WERI-Rb-1 (cell line): ENCODE data around the gene DNAJC18.

Source experiments
- DNase-seq: peaks from one replicate; pipeline ENCODE4 v3.0.0-alpha.2; 2020
- H3K27ac ChIP-seq: fragments of 250-450 bp; sonication (Bioruptor Pico); 2 replicates; pipeline ENCODE4 v1.5.1; 2020; ENCODE audit warnings: mild to moderate bottlenecking, moderate library complexity
- H3K27me3 ChIP-seq: fragments of 250-450 bp; sonication (Bioruptor Pico); 2 replicates; pipeline ENCODE4 v1.5.1; 2021; ENCODE audit warnings: mild to moderate bottlenecking, low read depth, moderate library complexity; ENCODE audit not compliant: insufficient read depth, severe bottlenecking
- H3K36me3 ChIP-seq: fragments of 250-450 bp; sonication (Bioruptor Pico); 2 replicates; pipeline ENCODE4 v1.5.1; 2020; ENCODE audit warnings: mild to moderate bottlenecking, moderate library complexity
- H3K4me3 ChIP-seq: 2 replicates; pipeline ENCODE4 v1.5.1; 2011; ENCODE audit warnings: low read depth, mild to moderate bottlenecking, control low read depth, low read length
- H3K9me3 ChIP-seq: fragments of 250-450 bp; sonication (Bioruptor Pico); 2 replicates; pipeline ENCODE4 v1.5.1; 2021; ENCODE audit warnings: mild to moderate bottlenecking, moderate library complexity; ENCODE audit not compliant: severe bottlenecking
- TF ChIP-seq, protein P1 (sequence below): IDR thresholded peaks from 2 replicates; pipeline ENCODE4 v1.5.1; 2011; ENCODE audit warnings: low read depth, mild to moderate bottlenecking, control low read depth, inconsistent platforms, low read length

The DNAJC18 gene

DNA sequence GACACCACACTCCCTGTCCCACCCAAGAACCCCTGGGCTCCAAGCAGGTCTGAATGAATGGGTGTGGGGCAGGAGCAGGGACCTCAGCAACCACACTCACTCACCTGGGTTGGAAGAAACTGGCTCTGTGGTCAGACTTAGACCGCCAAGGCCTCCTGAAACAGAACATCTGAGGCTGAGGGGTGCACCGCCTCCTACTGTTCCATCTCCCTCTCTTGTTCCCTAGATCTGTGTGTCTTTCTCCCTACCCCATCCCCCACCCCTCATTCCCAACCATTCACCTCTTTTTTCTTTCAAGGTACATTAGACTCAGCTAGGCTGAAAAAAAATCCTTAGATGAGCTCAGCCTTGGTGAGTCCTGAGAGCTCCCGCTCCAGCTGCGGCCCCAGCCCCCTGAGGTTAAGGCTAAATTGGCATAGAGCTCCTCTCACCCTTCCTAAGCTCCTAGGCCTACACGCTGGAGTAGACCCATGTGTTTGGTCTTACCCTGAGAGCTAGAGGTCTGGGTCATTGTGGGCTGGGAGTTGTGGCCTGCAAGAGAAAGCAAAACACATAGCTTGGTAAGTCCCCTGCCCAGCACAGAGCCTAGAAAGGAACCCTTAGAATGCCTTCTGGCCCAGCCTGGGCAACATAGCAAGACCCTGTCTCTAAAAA, 18.5 kb upstream of the DNAJC18 start:
- Histone ChIP-seq H3K27ac (no peak overlapping the region), H3K27me3 (no peaks in the 10 kb centered on the region), H3K4me3 (no peak overlapping the region), H3K9me3 (no peaks in the 10 kb centered on the region), H3K36me3 (no peaks in the 10 kb centered on the region)
- TF ChIP-seq, protein P1, sequence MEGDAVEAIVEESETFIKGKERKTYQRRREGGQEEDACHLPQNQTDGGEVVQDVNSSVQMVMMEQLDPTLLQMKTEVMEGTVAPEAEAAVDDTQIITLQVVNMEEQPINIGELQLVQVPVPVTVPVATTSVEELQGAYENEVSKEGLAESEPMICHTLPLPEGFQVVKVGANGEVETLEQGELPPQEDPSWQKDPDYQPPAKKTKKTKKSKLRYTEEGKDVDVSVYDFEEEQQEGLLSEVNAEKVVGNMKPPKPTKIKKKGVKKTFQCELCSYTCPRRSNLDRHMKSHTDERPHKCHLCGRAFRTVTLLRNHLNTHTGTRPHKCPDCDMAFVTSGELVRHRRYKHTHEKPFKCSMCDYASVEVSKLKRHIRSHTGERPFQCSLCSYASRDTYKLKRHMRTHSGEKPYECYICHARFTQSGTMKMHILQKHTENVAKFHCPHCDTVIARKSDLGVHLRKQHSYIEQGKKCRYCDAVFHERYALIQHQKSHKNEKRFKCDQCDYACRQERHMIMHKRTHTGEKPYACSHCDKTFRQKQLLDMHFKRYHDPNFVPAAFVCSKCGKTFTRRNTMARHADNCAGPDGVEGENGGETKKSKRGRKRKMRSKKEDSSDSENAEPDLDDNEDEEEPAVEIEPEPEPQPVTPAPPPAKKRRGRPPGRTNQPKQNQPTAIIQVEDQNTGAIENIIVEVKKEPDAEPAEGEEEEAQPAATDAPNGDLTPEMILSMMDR = no peak
- DNase-seq = no peak

DNA sequence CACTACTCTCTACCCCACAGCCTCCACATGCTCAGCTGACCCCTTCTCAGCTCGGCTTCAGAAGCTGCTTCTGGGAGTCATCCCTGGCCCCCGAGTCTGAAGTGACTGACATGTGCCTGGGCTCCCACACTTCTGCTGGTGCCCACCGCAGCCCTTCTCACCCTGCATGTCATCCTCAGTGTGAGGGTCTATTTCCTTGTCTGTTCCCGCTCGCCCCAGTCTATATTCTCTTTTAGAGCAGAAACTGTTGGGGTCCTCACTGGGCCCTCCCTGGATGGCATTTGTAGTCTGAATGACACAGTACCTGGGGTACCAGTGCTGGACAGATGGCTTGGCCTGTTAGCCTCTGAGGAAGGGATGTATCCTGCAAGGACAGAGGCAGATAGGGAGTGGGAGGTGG, 17.9 kb upstream of the DNAJC18 start:
- DNase-seq = no peak
- H3K27ac ChIP-seq = no peak overlapping the region
- H3K27me3 ChIP-seq = no peaks in the 10 kb centered on the region
- H3K4me3 ChIP-seq = no peak overlapping the region
- no peaks in the 10 kb centered on the region for H3K9me3 ChIP-seq
- H3K36me3 ChIP-seq = no peaks in the 10 kb centered on the region
- TF ChIP-seq, protein P1 = no peak

DNA sequence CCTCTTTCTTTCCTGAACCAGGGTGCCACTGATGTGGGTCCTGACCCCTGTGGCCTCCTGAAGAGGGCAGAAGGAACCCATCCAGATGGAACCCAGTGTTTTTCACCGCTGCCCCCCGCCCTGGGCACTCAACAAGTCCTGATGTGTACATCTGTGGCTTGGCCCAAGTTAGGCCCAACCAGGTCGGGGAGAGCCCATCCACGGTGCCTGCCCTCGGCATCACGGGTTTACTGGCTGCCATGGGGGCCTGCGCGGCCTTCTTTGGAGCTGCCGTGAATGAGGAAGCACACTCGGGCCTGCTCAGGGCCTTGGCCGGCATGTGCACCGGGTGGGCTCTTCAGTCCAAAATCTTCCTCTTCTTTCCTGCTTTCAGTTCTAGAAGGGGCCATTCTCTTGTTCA, 17.5 kb upstream of the DNAJC18 start:
- H3K9me3 ChIP-seq = no peaks in the 10 kb centered on the region
- no peaks in the 10 kb centered on the region for H3K27me3 ChIP-seq
- no peak overlapping the region for H3K27ac ChIP-seq
- DNase-seq = no peak
- no peaks in the 10 kb centered on the region for H3K36me3 ChIP-seq
- H3K4me3 ChIP-seq = no peak overlapping the region
- TF ChIP-seq, protein P1 = no peak

DNA sequence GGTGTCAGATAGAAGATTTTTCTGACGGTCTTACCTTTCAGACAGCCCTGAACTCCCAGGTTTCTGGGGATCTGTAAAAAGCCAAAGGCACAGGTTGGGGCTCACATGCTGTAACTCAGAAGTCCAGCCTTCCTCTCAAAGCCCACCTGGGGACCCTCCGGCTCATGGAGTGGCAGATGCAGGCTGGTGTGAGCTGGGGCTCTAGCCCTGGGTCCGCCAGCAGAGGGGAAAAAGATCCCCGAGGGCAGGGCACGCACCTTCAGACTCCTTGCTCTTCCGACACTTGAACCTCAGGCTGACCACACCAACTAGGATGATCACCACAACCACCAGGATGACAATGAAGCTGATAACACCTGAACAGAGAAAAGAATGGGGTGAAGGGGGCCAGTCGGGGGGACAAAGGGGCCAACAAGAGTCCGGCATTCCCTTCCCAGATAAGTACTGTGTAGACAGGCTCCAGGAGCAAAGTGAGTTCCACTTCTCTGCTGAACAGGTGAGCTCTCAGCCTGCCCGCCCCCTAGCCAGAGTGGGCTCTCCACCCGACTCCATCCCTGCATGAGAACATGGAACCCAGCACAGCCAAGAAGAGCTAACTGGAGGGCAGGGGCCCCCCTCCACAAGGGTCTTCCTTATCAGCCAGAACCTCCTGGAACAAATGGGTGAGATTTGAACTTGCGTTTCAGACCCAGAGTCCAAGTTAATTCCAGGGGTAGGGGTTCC, 15.4 kb upstream of the DNAJC18 start:
- Histone ChIP-seq H3K4me3 (no peak overlapping the region), H3K9me3 (no peaks in the 10 kb centered on the region), H3K27me3 (no peaks in the 10 kb centered on the region), H3K36me3 (no peaks in the 10 kb centered on the region), H3K27ac (no peak overlapping the region)
- TF ChIP-seq, protein P1 = no peak
- no peak for DNase-seq

DNA sequence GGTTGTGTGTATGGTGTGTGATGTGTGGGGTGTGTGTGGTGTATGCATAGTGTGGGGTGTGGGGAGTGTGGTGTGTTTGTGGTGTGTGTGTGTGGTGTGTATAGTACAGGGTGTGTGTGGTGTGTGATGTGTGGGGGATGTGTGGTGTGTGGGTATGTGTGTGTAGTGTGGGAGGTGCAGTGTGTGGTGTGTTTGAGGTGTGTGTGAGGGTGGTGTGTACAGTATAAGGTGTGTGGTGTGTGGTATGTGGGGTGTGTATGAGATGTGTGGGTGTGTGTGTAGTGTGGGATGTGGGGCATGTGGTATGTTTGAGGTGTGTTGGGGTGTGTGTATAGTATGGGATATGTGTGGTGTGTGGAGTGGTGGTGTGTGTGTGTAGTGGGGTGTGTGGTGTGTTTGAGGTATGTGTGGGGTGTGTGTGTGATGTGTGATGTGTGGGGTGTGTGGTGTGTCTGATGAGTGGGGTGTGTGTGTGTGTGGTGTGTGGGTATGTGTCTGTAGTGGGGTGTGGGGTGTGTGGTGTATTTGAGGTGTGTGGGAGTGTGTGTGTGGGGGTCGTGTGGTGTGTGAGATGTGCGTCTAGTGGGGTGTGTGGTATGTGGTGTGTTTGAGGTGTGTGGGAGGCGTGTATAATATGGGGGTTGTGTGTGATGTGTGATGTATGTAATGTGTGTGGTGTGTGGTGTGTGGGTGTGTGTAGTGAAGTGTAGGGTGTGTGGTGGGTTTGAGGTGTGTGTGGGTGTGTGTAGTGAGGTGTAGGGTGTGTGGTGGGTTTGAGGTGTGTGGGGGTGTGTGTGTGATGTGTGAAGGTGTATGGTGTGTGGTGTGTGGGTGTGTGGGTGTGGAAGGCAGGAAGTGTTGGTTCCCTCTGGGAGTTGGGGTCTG, 14.6 kb upstream of the DNAJC18 start:
- no peaks in the 10 kb centered on the region for H3K36me3 ChIP-seq
- no peak overlapping the region for H3K27ac ChIP-seq
- no peaks in the 10 kb centered on the region for H3K9me3 ChIP-seq
- H3K27me3 ChIP-seq = no peaks in the 10 kb centered on the region
- no peak for DNase-seq
- TF ChIP-seq, protein P1 = no peak
- no peak overlapping the region for H3K4me3 ChIP-seq
